K562 (cell line): ENCODE data around the gene CAMK2A. TPM values are rescaled to one million over a fixed set of nuclear protein-coding genes. Genes with fewer than 3 reads are reported as not detected.

Experiments used
- ATAC-seq: fragments of 200-7000 bp; cut with Tn5 transposase; 3 replicates; pipeline ENCODE4 v1.9.1; 2020; ENCODE audit warnings: moderate library complexity
- BruUV-seq: library from RNA; stranded (reverse); fragments of 400-500 nt; replicated peaks from 2 replicates; lab custom pipeline; 2021; lab: Mats Ljungman, UMichigan
- CTCF ChIA-PET: fragments of 300-600 bp; formaldehyde crosslinking; extraction: SDS; loops from one replicate; lab custom pipeline; 2021; ENCODE audit warnings: low intra/inter-chr PET ratio; lab: Yijun Ruan, JAX
- POLR2A ChIA-PET: fragments of 300-600, 350-650 bp; sonication (Branson Sonifier 250); formaldehyde crosslinking; extraction: SDS; loops from one replicate; lab custom pipeline; 2021; ENCODE audit warnings: antibody characterized with exemption, inconsistent platforms; lab: Yijun Ruan, JAX
- DNase-seq, 4 experiments: peaks; one replicate each; pipeline versions ENCODE4 v3.0.0 to v3.0.0-alpha.2; 2011 to 2018; ENCODE audit warnings: low spot score in 3 of 4, mixed read lengths in 3 of 4; ENCODE audit errors: extremely low read depth in 1 of 4
- FAIRE-seq: peaks from 2 replicates; lab custom pipeline; 2011; peaks lifted over from hg19 to GRCh38; lab: Jason Lieb, UNC
- H2AFZ ChIP-seq: 2 replicates; pipeline ENCODE4 v1.6.0; 2011; ENCODE audit warnings: low read depth, low read length, control low read depth, inconsistent platforms
- H3K27ac ChIP-seq: fragments of 200-600 bp; 3 replicates; pipeline ENCODE4 v1.8.0; 2011; ENCODE audit warnings: low read depth, mild to moderate bottlenecking, control low read depth, inconsistent platforms, low read length, moderate library complexity, mixed read lengths; ENCODE audit errors: extremely low read depth
- H3K27me3 ChIP-seq, 2 experiments: fragments of 300-600 bp in 1 of 2; 2 replicates in 1 of 2; 3 replicates in 1 of 2; pipeline versions ENCODE4 v1.6.0 to v1.8.0; 2011; ENCODE audit warnings: inconsistent platforms in 2 of 2, low read length in 2 of 2, mild to moderate bottlenecking in 1 of 2, mixed read lengths in 1 of 2, moderate library complexity in 1 of 2; ENCODE audit not compliant: control insufficient read depth in 2 of 2, insufficient read depth in 2 of 2
- H3K36me3 ChIP-seq: fragments of 300-600 bp; 3 replicates; pipeline ENCODE4 v1.8.0; 2011; ENCODE audit warnings: mild to moderate bottlenecking, low read length, inconsistent platforms; ENCODE audit not compliant: control insufficient read depth, insufficient read depth
- H3K4me1 ChIP-seq, 2 experiments: fragments of 200-600 bp in 1 of 2; replicated peaks in 1 of 2; 2 replicates in 1 of 2; 3 replicates in 1 of 2; pipeline versions ENCODE4 v1.5.1 to v1.8.0; 2011; ENCODE audit warnings: inconsistent platforms in 2 of 2, low read length in 2 of 2, mild to moderate bottlenecking in 1 of 2, mixed read lengths in 1 of 2, moderate library complexity in 1 of 2; ENCODE audit not compliant: control insufficient read depth in 2 of 2, insufficient read depth in 2 of 2
- H3K4me2 ChIP-seq: 2 replicates; pipeline ENCODE4 v1.6.1; 2011; ENCODE audit warnings: low read length, control low read depth, inconsistent platforms, mixed read lengths; ENCODE audit not compliant: insufficient read depth
- H3K4me3 ChIP-seq: fragments of 200-600 bp; sonication (generic), shearing (Covaris generic); 2 replicates; pipeline ENCODE4 v1.5.1; 2016; ENCODE audit warnings: control low read depth, inconsistent platforms
- H3K79me2 ChIP-seq: fragments of 200-600 bp; 3 replicates; pipeline ENCODE4 v1.8.0; 2011; ENCODE audit warnings: low read length, inconsistent platforms; ENCODE audit not compliant: control insufficient read depth, insufficient read depth
- H3K9ac ChIP-seq, 2 experiments: 2 replicates each; pipeline versions ENCODE4 v1.6.0 to v1.6.1; 2011; ENCODE audit warnings: low read depth in 2 of 2, low read length in 2 of 2, control low read depth in 1 of 2, inconsistent platforms in 1 of 2, mild to moderate bottlenecking in 1 of 2, mixed read lengths in 1 of 2; ENCODE audit not compliant: insufficient read depth in 1 of 2
- H3K9me1 ChIP-seq: one replicate; pipeline ENCODE4 v1.6.0; 2011; ENCODE audit warnings: inconsistent platforms, mild to moderate bottlenecking, low read length, moderate library complexity; ENCODE audit not compliant: control insufficient read depth, insufficient read depth
- H3K9me3 ChIP-seq: replicated peaks from 2 replicates; pipeline ENCODE4 v1.5.1; 2011; ENCODE audit warnings: low read depth, low read length, inconsistent platforms; ENCODE audit not compliant: control insufficient read depth, insufficient read depth
- H4K20me1 ChIP-seq: replicated peaks from 2 replicates; pipeline ENCODE4 v1.6.1; 2011; ENCODE audit warnings: low read length, inconsistent platforms, mixed read lengths; ENCODE audit not compliant: control insufficient read depth, insufficient read depth
- BACH1 ChIP-seq: fragments of 200-800 bp; sonication (Bioruptor generic); IDR thresholded peaks from 2 replicates; pipeline ENCODE4 v1.6.1; 2016; ENCODE audit warnings: missing genetic modification characterization, missing compliant biosample characterization
- BRF1 ChIP-seq: IDR thresholded peaks from 3 replicates; pipeline ENCODE4 v1.6.1; 2011; ENCODE audit warnings: borderline replicate concordance, mild to moderate bottlenecking; ENCODE audit not compliant: insufficient read length; ENCODE audit errors: extremely low read depth
- EGR1 ChIP-seq: fragments of 450-650 bp; conservative IDR thresholded peaks from 2 replicates; pipeline ENCODE4 v1.6.1; 2017; ENCODE audit warnings: mild to moderate bottlenecking
- FOXA3 ChIP-seq, 2 experiments: fragments of 450-650 bp in 1 of 2; sonication (generic) in 1 of 2; formaldehyde crosslinking; IDR thresholded peaks in 1 of 2; conservative IDR thresholded peaks in 1 of 2; 2 replicates each; pipeline versions ENCODE4 v1.4.0 to v1.8.0; 2020 to 2022; ENCODE audit warnings: mild to moderate bottlenecking in 2 of 2, missing genetic modification reagents in 1 of 2
- FOXJ3 ChIP-seq: sonication (generic); formaldehyde crosslinking; IDR thresholded peaks from 2 replicates; pipeline ENCODE4 v1.4.0; 2020; ENCODE audit warnings: mild to moderate bottlenecking, missing genetic modification reagents
- GTF2A2 ChIP-seq: IDR thresholded peaks from 2 replicates; pipeline ENCODE4 v1.6.1; 2016; ENCODE audit warnings: mild to moderate bottlenecking, missing genetic modification characterization, missing compliant biosample characterization
- NR4A1 ChIP-seq, 2 experiments: fragments of 250-450 bp in 1 of 2; fragments of 450-650 bp in 1 of 2; sonication (Bioruptor Pico) in 1 of 2; IDR thresholded peaks; 2 replicates each; pipeline versions ENCODE4 v1.4.0 to v1.6.1; 2016 to 2020; ENCODE audit warnings: mild to moderate bottlenecking in 2 of 2, missing compliant biosample characterization in 1 of 2, missing genetic modification characterization in 1 of 2, moderate library complexity in 1 of 2
- PHB2 ChIP-seq: fragments of 450-650 bp; IDR thresholded peaks from 2 replicates; pipeline ENCODE4 v1.6.1; 2017; ENCODE audit warnings: low read depth
- PHF20 ChIP-seq: fragments of 450-650 bp; IDR thresholded peaks from 2 replicates; pipeline ENCODE4 v1.6.1; 2018; ENCODE audit not compliant: partially characterized antibody
- POLR3G ChIP-seq: IDR thresholded peaks from 2 replicates; pipeline ENCODE4 v1.6.1; 2011; ENCODE audit not compliant: insufficient read length, insufficient replicate concordance; ENCODE audit errors: extremely low read depth
- SRSF1 ChIP-seq: fragments of 200-400 bp; formaldehyde crosslinking; IDR thresholded peaks from 2 replicates; pipeline ENCODE4 v1.6.1; 2017; ENCODE audit warnings: mild to moderate bottlenecking, low read depth, low read length, moderate library complexity
- ZNF133 ChIP-seq: fragments of 250-450 bp; sonication (Bioruptor Pico); IDR thresholded peaks from 2 replicates; pipeline ENCODE4 v1.4.0; 2020; ENCODE audit warnings: mild to moderate bottlenecking
- ZNF263 ChIP-seq: sonication (generic); formaldehyde crosslinking; IDR thresholded peaks from 2 replicates; pipeline ENCODE4 v1.8.0; 2022; ENCODE audit warnings: mild to moderate bottlenecking, missing genetic modification reagents, borderline replicate concordance
- ZNF766 ChIP-seq: fragments of 200-800 bp; sonication (Bioruptor generic); conservative IDR thresholded peaks from 2 replicates; pipeline ENCODE4 v1.6.1; 2016; ENCODE audit warnings: missing genetic modification characterization, missing compliant biosample characterization
- WGBS: fragments of 100-300 bp; shearing (Covaris generic); methylation state at CpG from one replicate; pipeline ENCODE4 v1.1.6; 2016; ENCODE audit warnings: low coverage, mixed read lengths; ENCODE audit not compliant: insufficient coverage; ENCODE audit errors: missing lambda C conversion rate; 5-methylcytosine and 5-hydroxymethylcytosine counted together
- in situ Hi-C: fragments of 300-500 bp; cut with MboI; formaldehyde crosslinking; loops from 4 replicates; pipeline ENCODE4 v1.15.0; 2018; ENCODE audit warnings: inconsistent platforms, mixed read lengths
- intact Hi-C: fragments of 100-400 bp; cut with micrococcal nuclease; formaldehyde crosslinking; loops from 2 replicates; pipeline ENCODE4 v1.14.2; 2022
- polyA plus RNA-seq, 8 experiments: library from polyadenylated mRNA; depleted of rRNA in 4 of 8; stranded (reverse) in 5 of 8; unstranded in 3 of 8; fragments of >200 nt; fragmentation: Nextera tagmentation in 2 of 8; fragmentation: Illumina TruSeq in 1 of 8; extraction: Ambion mirVana in 2 of 8; extraction: Trizol in 1 of 8; gene quantifications; 2 replicates each; pipeline versions ENCODE4 v1.2.1 to v1.2.3, GENCODE V29; 2011 to 2014; ENCODE audit warnings: inconsistent platforms in 1 of 8, missing spikeins in 1 of 8
- total RNA-seq, 7 experiments: library from RNA; depleted of rRNA in 6 of 7; stranded (reverse); fragments of >200 nt in 6 of 7; fragmentation: Illumina TruSeq in 2 of 7; extraction: Trizol in 2 of 7; gene quantifications; 2 replicates each; pipeline versions ENCODE4 v1.2.1 to v1.2.3, GENCODE V29; 2011 to 2021; ENCODE audit warnings: low replicate concordance in 1 of 7
- TF ChIP-seq, protein P1 (sequence below): sonication (generic); formaldehyde crosslinking; IDR thresholded peaks from 2 replicates; pipeline ENCODE4 v1.8.0; 2022; ENCODE audit warnings: mild to moderate bottlenecking, missing genetic modification reagents
- TF ChIP-seq, protein P2 (sequence below): sonication (generic); formaldehyde crosslinking; IDR thresholded peaks from 2 replicates; pipeline ENCODE4 v1.8.1; 2022; ENCODE audit warnings: missing genetic modification reagents

Gene CAMK2A
- total and polyA plus RNA-seq, 9 of the 15 experiments (the other 6 are each of a cell fraction or from before 2014, with no cell fraction given): 0.01 to 0.18 (median 0.04) TPM; not detected in 6

DNA sequence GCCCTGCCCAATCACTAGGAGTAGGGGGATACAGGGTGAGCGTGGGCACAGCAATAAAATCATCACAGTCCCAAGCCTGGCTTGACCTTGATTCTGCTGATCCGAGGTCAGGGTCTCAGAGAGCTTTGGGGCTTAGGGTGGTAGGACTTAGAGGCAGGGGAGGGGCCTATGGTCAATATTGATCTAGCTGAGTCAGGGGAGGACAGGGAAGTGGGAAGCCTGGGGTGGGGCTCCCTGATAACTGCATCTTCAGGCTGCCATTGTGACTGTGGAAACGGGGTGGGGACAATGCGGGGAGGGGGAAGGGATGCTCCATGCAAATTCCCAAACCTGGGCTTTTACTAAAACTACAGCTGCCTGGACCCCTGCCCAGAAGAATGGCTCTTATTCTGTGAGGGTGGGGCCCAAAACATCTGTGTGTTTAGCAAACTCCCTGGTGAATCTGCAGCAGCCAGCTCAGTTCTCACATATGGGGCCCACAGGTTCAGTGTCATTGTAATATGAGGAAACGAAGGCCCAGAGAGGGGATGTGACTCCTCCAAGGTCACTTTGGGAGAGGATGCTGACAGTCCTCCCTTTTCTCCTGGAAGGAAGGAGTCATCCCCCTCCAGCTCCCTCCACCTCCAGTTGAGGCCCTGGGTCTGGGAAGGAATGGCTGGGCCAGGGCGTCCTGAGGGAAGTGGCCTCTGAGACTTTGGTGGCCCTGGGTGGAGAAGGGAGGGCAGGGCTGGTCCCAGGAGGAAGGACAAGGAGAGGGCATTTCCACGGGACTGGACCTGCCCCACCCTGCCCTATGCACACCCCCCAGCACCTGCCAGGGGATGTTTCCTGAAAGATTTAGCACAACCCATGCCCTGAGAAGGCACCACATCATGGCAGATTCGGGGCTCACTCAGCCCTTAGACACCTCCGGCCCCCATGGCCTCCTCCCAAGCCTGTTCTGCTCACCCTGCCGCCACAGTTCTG, 73.3 kb downstream of the CAMK2A start:
- Histone ChIP-seq H3K4me2 (no peak overlapping the region), H2AFZ (no peak overlapping the region), H3K9ac (no peak overlapping the region), H3K36me3 (no peaks in the 10 kb centered on the region), H3K27ac (no peak overlapping the region), H3K9me1 (no peaks in the 10 kb centered on the region), H3K79me2 (no peaks in the 10 kb centered on the region), H4K20me1 (0 out of 2 replicates have a peak, but pooled peaks cover 4% of the 10 kb centered on the region), H3K9me3 (no peaks in the 10 kb centered on the region), H3K4me1 (peaks cover 3 to 4% of the 10 kb centered on the region in 2 experiments; a peak in 3 of 5 replicates), H3K4me3 (no peak overlapping the region), H3K27me3 (peaks cover 7 to 23% of the 10 kb centered on the region in 2 experiments; a peak in 3 of 5 replicates)
- POLR2A ChIA-PET: interaction anchor here (0.5 to 1.0 kb wide), 2 partner anchors 40 to 45 kb away, joined by 3 read pairs; no protein-coding TSS in a partner anchor
- no peak for FAIRE-seq
- WGBS: 6% methylated on average over 8 of the region's 10 CpGs
- in situ Hi-C loops: loop anchor here (10.0 kb wide), 1 partner anchor 581 kb away; no protein-coding TSS in a partner anchor
- BruUV-seq: no TSS peak
- ATAC-seq: no peak
- peak in 2 of 4 experiments; percentile 51 to 59 for DNase-seq
- intact Hi-C loops: loop anchor here (5.0 kb wide), 1 partner anchor 379 kb away; no protein-coding TSS in a partner anchor
- CTCF ChIA-PET: interaction anchor here (1.6 to 4.1 kb wide), 2 partner anchors 55 to 86 kb away, joined by 5 to 36 read pairs; no protein-coding TSS in a partner anchor
- TF ChIP-seq BACH1 (tag) (no peak), ZNF263 (0 out of 2 replicates have a peak, but pooled peaks have one; percentile 61), FOXA3 (CRISPR knock-in tag; conservative IDR thresholded peaks at IDR 0.05 in 1 of 2, IDR thresholded peaks at IDR 0.05 in 1 of 2) (peak; percentile 55 to 82; a peak in 2 of 4 replicates), GTF2A2 (tag) (no peak), PHB2 (no peak), POLR3G (no peak), NR4A1 (CRISPR knock-in tag; IDR thresholded peaks at IDR 0.05) (no peak), NR4A1 (tag; IDR thresholded peaks at IDR 0.05) (no peak), EGR1 (no peak), SRSF1 (no peak), PHF20 (no peak), ZNF766 (CRISPR knock-in tag) (no peak), FOXJ3 (no peak), ZNF133 (CRISPR knock-in tag) (no peak), BRF1 (no peak)
- TF ChIP-seq, protein P1, sequence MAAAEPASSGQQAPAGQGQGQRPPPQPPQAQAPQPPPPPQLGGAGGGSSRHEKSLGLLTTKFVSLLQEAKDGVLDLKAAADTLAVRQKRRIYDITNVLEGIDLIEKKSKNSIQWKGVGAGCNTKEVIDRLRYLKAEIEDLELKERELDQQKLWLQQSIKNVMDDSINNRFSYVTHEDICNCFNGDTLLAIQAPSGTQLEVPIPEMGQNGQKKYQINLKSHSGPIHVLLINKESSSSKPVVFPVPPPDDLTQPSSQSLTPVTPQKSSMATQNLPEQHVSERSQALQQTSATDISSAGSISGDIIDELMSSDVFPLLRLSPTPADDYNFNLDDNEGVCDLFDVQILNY (CRISPR knock-in tag): no peak
- TF ChIP-seq, protein P2, sequence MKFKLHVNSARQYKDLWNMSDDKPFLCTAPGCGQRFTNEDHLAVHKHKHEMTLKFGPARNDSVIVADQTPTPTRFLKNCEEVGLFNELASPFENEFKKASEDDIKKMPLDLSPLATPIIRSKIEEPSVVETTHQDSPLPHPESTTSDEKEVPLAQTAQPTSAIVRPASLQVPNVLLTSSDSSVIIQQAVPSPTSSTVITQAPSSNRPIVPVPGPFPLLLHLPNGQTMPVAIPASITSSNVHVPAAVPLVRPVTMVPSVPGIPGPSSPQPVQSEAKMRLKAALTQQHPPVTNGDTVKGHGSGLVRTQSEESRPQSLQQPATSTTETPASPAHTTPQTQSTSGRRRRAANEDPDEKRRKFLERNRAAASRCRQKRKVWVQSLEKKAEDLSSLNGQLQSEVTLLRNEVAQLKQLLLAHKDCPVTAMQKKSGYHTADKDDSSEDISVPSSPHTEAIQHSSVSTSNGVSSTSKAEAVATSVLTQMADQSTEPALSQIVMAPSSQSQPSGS (CRISPR knock-in tag): no peak
